Thoracic aorta (tissue), 2 donors: ENCODE results near the gene ARMC9. TPM values are rescaled to one million over a fixed set of nuclear protein-coding genes. Genes with fewer than 3 reads are reported as not detected.

Source experiments
- ATAC-seq: fragments of 150-250 bp; one replicate; pipeline ENCODE4 v1.8.0; 2017; ENCODE audit warnings: low read depth; ENCODE audit not compliant: insufficient number of reproducible peaks, low FRiP score
- DNase-seq: peaks from one replicate; pipeline ENCODE4 v3.0.0-alpha.2; 2020; ENCODE audit warnings: low spot score
- H3K27ac ChIP-seq, 2 donors: fragments of 200-600 bp; sonication (generic); 1 replicate in 1 of 2; 2 replicates in 1 of 2; pipeline ENCODE4 v1.5.1; 2016; ENCODE audit warnings: mild to moderate bottlenecking in 2 of 2, moderate library complexity in 2 of 2
- H3K27me3 ChIP-seq: fragments of 200-600 bp; sonication (generic); replicated peaks from 2 replicates; pipeline ENCODE4 v1.6.0; 2016; ENCODE audit warnings: mild to moderate bottlenecking; ENCODE audit not compliant: insufficient read depth
- H3K36me3 ChIP-seq: fragments of 200-600 bp; sonication (generic); one replicate; pipeline ENCODE4 v1.5.1; 2016
- H3K4me1 ChIP-seq, 2 donors: fragments of 200-600 bp; sonication (generic); 1 replicate in 1 of 2; 2 replicates in 1 of 2; pipeline versions ENCODE4 v1.5.1 to v1.6.0; 2016; ENCODE audit warnings: low read depth in 2 of 2, mild to moderate bottlenecking in 1 of 2; ENCODE audit not compliant: control insufficient read depth in 1 of 2
- H3K4me3 ChIP-seq: fragments of 200-600 bp; sonication (generic); 2 replicates; pipeline ENCODE4 v1.5.1; 2016; ENCODE audit warnings: mild to moderate bottlenecking
- H3K9me3 ChIP-seq: fragments of 200-600 bp; sonication (generic); 2 replicates; pipeline ENCODE4 v1.5.1; 2016
- total RNA-seq, 2 donors: library from RNA; depleted of rRNA; stranded (reverse); fragments of >200 nt; gene quantifications; one replicate each; pipeline versions ENCODE4 v1.1.0 to v1.2.3, GENCODE V29; 2016
- TF ChIP-seq, protein P1 (sequence below): fragments of 200-600 bp; sonication (generic); IDR thresholded peaks from one replicate; pipeline ENCODE4 v1.5.1; 2019; ENCODE audit warnings: antibody characterized with exemption

Gene ARMC9
- total RNA-seq, 2 donors from 2014 or later = 68.5 to 103 TPM

GRCh38 chr2:231393149-231394131 lies 195.0 kb downstream of the ARMC9 start:
- no peaks in the 10 kb centered on the region for H3K9me3 ChIP-seq

GRCh38 chr2:231394211-231395141 lies 196.0 kb downstream of the ARMC9 start:
- H3K27ac ChIP-seq = peak overlapping the region; percentile 48 to 81
- TF ChIP-seq, protein P1, sequence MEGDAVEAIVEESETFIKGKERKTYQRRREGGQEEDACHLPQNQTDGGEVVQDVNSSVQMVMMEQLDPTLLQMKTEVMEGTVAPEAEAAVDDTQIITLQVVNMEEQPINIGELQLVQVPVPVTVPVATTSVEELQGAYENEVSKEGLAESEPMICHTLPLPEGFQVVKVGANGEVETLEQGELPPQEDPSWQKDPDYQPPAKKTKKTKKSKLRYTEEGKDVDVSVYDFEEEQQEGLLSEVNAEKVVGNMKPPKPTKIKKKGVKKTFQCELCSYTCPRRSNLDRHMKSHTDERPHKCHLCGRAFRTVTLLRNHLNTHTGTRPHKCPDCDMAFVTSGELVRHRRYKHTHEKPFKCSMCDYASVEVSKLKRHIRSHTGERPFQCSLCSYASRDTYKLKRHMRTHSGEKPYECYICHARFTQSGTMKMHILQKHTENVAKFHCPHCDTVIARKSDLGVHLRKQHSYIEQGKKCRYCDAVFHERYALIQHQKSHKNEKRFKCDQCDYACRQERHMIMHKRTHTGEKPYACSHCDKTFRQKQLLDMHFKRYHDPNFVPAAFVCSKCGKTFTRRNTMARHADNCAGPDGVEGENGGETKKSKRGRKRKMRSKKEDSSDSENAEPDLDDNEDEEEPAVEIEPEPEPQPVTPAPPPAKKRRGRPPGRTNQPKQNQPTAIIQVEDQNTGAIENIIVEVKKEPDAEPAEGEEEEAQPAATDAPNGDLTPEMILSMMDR = peak; percentile 23
- no peak for ATAC-seq
- no peaks in the 10 kb centered on the region for H3K27me3 ChIP-seq
- no peak for DNase-seq
- no peaks in the 10 kb centered on the region for H3K9me3 ChIP-seq
- peak overlapping the region; percentile 73 for H3K4me3 ChIP-seq
- peaks cover 10% of the 10 kb centered on the region for H3K36me3 ChIP-seq
- peaks cover 11 to 47% of the 10 kb centered on the region in 2 donors for H3K4me1 ChIP-seq

More at GRCh38 chr2:231393149-231394131, 195.0 kb downstream of the ARMC9 start:
- peaks cover 4 to 41% of the 10 kb centered on the region in 2 donors for H3K4me1 ChIP-seq
- peak overlapping the region; percentile 28 to 81 for H3K27ac ChIP-seq
- no peak overlapping the region for H3K4me3 ChIP-seq
- H3K36me3 ChIP-seq = peaks cover 3% of the 10 kb centered on the region
- ATAC-seq = no peak
- TF ChIP-seq, protein P1 = no peak
- H3K27me3 ChIP-seq = no peaks in the 10 kb centered on the region
- DNase-seq = no peak

- Histone ChIP-seq H3K9me3 (no peaks in the 10 kb centered on the region), H3K4me3 (peak within 1 kb of the TSS; percentile 73), H3K27ac (peak within 1 kb of the TSS; percentile 48 to 81), H3K27me3 (no peaks in the 10 kb centered on the region), H3K4me1 (peaks cover 21 to 56% of the 10 kb centered on the region in 2 donors), H3K36me3 (peaks cover 10% of the 10 kb centered on the region)
- ATAC-seq = no peak
- DNase-seq = no peak
- TF ChIP-seq, protein P1 = no peak
These were observed 197.0 kb downstream of the ARMC9 start, which contains the start of gene B3GNT7 for GRCh38 chr2:231395188-231396057. Gene B3GNT7, plus strand, starts transcription at chr2:231395710. Its CDS starts 94 bp downstream, at chr2:231395804.

DNA sequence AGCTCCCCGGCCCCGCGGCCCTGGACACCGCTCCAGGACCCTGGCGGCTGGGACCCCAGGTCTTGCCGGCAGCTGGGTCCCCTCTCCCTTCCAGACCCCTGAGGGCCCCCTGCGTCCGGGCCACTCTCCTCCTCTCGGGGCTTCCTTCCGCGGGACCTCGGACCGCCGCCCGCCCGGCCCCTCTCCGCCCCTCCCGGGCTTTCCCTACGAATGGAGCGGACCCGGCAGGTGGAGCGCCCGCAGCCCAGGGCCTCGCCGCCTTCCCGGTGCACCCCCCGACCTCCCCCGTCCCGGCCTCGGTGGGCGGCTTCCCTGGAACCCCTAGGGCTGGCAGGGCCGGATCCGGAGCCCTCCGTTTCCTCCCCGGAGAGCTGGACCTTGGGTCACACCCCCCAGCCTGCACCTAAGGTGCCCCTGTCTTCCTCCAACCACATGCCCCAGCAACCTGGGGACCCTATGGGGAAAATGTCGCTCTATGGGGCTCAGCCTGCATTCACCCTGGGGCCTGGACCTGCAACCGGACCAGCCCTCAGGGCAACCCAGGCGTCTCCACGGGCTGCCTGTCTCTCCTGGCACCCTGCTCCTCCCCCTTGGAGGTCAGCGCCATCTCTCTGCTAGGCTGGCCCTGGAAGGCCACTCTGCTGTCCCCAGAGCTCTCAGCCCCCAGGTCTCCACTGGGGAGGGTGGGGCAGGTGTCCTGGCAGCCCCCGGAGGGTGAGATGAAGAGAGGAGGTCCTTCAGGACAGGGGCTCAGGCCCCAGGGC lies 197.8 kb downstream of the ARMC9 start:
- Histone ChIP-seq H3K4me1 (peaks cover 24 to 64% of the 10 kb centered on the region in 2 donors), H3K9me3 (no peaks in the 10 kb centered on the region), H3K27me3 (no peaks in the 10 kb centered on the region), H3K27ac (peak overlapping the region; percentile 43 to 81), H3K4me3 (peak overlapping the region; percentile 73), H3K36me3 (peaks cover 10% of the 10 kb centered on the region)
- no peak for ATAC-seq
- TF ChIP-seq, protein P1 = no peak
- DNase-seq = no peak
